ENCODE measurements around the gene ALG8. TPM values are rescaled to one million over a fixed set of nuclear protein-coding genes. Genes with fewer than 3 reads are reported as not detected.
A peak's percentile ranks its signal among the peaks of the same experiment; 100 is the strongest.
"Not testable (repeated sequence)": the region's sequence is repeated elsewhere in the genome, so short reads cannot be mapped to it uniquely, and the experiment has no call there.

ALG8 gene
- total RNA-seq, 1 donor from 2014 or later, result 27.0 TPM

GRCh38 chr11:78100261-78100660, 39.2 kb downstream of the ALG8 start:
- ATAC-seq, result no peak

DNA sequence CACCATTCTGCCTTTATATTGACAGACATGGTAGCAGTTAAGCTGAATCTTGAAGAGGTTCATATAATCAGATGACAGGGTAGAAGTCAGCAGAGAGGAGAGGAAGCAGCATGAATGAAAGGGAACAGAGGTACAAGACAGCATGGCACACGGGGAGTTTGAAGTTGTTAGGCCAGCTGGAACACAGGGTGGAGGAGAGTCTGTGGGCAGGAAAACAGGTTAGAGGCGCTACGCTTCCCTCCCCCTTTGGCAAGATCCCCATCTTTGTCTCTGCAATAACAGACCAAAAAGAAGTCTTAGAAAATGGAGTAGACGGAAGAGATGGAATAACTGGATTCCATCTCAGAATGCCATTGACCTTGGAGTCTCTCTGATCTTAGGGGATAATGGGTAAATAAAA, 39.8 kb downstream of the ALG8 start:
- ATAC-seq, result no peak

DNA sequence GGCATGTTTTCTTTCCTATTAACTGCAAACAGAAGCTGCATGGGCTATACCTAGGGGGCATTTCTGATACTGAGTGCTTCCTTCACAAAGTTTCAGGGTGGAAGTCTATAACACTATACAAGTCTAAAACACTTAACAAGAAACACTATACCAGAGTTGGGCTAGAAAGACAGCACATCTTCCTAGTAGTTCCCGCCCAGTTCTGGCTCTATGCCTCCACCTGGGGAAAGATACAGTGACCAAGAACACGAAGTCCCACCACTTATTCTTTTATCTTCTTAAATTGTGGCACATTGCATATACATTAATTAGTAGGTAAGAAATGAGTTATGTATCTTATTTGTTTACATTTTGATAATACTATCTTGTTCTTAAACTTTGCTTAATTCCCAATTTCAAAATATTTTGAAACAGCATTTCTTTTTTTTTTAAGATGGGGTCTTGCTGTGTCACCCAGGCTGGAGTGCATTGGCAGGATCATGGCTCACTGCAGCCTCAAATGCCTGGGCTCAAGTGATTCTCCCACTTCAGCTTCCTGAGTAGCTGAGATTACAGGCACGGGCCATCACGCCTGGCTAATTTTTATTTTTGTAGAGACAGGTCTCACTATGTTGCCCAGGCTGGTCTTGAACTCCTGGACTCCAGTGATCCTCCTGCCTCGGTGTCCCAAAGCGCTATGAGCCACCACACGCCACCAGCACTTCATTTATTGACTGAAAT, 41.6 kb downstream of the ALG8 start:
- no peak for ATAC-seq

- no peak for ATAC-seq
These were observed 45.2 kb downstream of the ALG8 start for GRCh38 chr11:78094250-78094649.

DNA sequence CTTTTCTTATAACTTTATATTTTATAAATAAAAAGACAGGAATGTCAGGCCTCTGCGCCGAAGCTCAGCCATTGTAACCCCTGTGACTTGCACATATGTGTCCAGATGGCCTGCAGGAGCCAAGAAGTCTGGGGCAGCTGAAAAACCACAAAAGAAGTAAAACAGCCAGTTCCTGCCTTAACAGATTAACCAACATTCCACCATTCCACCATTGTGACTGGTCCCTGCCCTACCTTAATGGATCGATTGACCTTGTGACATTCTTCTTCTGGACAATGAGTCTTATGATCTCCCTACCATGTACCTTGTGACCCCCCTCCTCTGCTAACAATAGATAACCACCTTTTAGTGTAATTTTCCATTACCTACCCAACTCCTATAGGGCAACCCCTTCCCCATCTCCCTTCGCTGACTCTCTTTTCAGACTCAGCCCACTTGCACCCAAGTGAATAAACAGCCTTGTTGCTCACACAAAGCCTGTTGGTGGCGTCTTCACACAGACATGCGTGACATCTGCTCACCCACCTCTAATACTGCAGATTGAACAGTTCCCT, 52.8 kb downstream of the ALG8 start:
- not testable (repeated sequence) for ATAC-seq

DNA sequence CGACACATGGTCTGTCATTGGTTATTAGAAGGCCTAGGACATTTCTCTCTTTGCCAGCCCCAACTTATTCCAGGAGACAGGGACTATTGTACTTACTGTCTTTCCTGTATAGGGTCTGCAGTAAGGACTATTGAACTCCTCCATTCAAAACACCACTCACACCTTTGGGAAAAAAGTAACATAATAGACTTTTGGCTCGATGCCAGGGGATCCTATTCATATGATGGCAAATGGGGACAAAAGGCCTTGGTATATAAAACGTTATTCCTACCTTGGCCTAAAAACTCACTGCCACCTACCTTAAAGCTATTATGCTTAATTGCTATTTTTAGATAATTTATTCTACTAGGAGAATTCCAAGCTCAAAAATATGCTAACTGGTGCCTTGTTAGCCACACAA, 53.5 kb downstream of the ALG8 start:
- ATAC-seq, result no peak

GRCh38 chr11:78084506-78084905, 54.9 kb downstream of the ALG8 start:
- not testable (repeated sequence) for ATAC-seq

DNA sequence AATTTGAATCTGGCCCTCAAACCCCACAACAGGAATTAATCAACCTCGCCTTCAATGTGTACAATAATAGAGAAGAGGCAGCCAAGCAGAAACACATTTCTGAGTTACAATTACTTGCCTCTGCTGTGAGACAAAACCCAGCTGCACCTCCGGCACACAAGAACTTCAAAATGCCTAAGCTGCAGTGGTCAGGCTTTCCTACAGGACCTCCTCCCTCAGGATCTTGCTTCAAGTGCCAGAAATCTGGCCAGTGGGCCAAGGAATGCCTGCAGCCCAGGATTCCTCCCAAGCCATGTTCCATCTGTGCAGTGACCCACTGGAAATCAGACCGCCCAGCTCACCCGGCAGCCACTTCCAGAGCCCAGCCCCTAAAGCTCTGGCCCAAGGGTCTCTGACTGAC, 56.4 kb downstream of the ALG8 start:
- no peak for ATAC-seq

GRCh38 chr11:78082146-78082545, 57.3 kb downstream of the ALG8 start:
- ATAC-seq, result no peak

- ATAC-seq, result no peak
These were observed 57.8 kb downstream of the ALG8 start for GRCh38 chr11:78081583-78081982.

- no peak for ATAC-seq
These were observed 58.5 kb downstream of the ALG8 start for GRCh38 chr11:78080818-78081495.

DNA sequence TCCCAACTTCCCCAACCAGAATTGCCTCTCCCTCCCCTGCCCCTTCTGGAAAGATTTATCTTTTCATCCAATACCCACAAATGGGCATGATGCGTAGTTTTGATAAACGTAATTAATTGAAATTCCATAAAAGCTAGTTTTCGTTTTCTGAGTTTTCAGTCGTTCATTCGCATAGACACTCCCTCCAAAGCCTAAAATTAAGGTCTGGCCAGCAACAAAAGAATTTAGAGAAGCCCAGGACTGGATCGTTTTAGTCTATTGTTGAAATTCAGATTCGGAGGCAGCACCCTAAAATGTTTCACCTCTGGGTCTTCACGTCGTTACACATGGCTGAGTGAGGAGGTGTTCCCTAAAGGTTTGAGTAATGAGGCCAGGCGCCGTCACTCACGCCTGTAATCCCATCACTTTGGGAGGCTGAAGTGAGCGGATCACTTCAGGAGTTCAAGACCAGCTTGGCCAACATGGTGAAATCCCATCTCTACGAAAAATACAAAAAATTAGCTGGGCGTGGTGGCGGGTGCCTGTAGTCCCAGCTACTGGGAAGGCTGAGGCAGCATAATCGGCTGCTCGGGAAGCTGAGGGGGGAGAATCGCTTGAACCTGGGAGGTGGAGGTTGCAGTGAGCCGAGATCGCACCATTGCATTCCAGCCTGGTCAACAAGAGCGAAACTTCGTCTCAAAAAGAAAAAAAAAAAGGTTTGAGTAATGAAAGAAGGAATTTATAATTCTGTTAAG, 59.2 kb downstream of the ALG8 start:
- ATAC-seq, result no peak

DNA sequence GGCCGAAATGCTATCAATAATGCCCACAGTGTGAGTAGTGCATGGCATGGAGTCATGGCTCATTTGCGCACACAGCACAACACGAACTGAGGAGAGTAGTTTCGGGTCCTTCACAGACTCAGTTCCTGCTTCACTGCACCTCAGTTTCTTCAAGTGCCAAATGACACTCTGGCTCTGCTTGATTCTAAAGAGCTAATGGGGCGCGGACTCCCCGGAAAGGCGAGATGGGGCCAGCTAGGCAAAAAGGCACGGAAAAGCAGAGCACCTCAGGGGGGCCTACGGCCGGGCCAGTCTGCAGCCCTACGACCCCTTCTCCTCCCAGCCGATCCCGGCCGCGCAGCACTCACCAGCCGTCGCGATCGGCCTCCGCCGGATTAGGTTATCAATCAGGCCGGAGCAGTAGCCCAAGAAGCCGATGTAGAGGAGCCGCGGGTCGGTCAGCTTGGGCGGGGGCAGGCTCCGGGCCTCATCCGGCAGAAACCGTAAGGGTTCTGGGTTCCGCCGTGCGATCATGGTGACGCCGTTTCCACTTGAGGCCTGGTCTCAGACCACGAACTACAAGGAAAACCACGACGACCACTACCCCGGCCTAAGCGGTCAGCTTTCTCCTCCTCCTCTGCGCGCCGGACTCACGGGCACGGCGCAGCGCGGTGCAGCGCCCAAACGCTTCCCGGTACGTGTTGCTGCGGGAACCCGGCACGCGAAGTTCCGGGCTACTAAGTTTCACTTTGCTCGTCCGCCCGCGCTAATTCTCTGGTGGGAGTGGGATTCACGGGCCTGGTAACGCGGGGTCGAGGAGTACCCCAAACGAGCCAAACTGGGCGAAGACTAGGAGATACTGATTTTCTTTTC, 60.0 kb downstream of the ALG8 start, which contains the start of gene NDUFC2:
Gene NDUFC2 (minus strand): TSS at position 631 of the 852 bp plus-strand sequence. CDS start 118 bp downstream, at position 513.
- peak; percentile 85 for ATAC-seq

DNA sequence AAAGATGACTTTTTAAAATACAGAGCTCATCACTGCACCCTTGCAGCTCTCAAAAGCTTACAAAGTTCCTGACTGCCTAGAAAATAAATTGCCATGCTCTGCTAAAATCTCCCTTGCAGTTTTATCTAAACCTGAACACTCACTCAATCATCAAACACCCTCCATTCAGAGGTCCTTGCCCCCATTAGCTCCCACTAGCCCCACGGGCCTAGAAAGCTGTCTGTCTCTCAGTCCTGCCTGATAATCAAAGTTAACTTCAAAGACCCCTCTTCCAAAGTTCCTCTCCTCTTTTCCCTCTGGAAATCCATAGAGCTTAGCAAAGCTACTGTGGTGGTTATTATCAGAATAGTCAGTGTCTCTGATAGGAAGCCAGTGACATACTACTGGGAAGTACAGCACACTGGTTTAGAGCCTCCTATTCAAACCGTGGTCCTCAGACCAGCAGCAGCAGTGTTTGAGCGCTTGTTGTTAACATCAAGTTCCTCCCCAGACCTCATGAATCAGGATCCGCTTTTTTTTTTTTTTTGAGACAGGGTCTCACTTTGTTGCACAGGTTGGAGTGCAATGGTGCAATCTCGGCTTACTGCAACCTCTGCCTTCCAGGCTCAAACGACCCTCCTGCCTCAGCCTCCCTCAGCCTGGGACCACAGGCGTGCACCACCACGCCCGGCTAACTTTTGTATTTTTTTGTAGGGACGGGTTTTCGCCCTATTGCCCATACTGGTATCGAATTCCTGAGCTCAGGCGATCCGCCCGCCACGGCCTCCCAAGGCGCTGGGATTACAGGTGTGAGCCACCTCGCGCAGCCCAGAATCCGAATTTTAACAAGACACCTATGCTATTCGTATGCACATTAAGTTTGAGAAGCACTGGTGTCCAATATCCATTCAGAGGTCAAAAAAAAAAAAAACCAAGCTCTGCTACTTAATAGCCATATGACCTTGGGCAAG, 60.9 kb downstream of the ALG8 start:
- ATAC-seq, result no peak

- not testable (repeated sequence) for ATAC-seq
These were observed 61.8 kb downstream of the ALG8 start for GRCh38 chr11:78077592-78077991.

GRCh38 chr11:78076733-78077403, 62.6 kb downstream of the ALG8 start:
- ATAC-seq, result no peak

DNA sequence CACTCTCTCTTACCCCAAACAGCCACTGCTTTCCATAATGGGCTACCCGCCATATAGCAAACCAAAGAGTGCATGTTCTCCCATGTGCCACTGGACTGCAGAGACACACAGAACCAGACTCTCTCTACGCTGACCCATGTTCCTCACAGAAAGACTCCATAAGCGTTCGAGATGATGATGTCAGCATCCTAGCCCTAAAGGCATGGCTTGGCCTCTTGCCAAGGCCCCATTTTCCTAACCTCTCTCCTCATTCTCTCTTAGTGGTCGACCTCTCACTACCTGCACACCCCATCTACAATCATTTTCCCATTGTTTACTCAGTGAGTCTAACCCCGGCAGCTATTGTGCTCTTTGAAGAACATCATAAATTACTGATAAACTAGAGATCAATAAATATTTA, 64.7 kb downstream of the ALG8 start:
- ATAC-seq, result no peak

DNA sequence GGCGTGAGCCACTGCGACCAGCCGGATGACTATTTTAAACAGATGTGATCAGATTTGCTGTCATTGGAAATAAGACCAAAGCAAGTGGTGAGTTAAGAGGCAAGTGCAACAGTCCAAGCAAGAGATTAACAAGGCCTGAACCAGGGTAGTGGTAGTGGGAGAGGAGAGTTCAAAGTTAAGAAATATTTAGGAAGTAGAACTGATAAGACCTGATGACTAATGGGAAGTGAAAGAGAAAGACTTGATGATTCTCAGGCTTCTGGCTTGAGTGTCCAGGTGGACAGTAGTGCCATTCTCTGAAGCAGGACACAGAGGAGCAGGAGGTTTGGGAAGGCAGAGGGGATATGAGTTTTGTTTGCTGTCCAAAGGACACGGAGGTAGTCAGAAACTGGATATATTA, 67.0 kb downstream of the ALG8 start:
- no peak for ATAC-seq

- ATAC-seq, result no peak
These were observed 67.7 kb downstream of the ALG8 start for GRCh38 chr11:78071717-78072116.

DNA sequence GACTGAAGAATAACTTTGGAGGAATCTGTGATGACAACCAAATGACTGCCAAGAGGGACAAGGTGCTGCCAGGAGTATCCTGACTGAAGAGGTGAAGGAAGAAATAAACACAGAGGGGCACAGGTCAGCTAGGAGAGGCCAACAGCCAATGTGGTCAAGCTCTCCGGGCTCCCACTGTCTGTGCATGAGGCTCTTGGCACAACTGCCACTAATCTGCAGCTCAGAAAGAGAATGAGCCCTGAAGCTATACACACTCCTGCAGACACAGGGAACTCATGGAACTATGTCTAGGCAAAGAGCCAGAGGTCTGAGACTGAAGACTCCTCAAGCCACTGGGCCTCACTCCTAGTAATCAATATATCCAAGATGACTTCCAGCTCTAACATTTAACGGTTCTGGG, 68.8 kb downstream of the ALG8 start:
- ATAC-seq, result no peak

Data from esophagus mucosa (tissue), 1 donor.